Hepatocyte (in vitro differentiated cells): ENCODE results near the gene ZNF860. TPM values are rescaled to one million over a fixed set of nuclear protein-coding genes. Genes with fewer than 3 reads are reported as not detected.

Source experiments
- DNase-seq: peaks from one replicate; pipeline ENCODE4 v3.0.0-alpha.2; 2016; ENCODE audit warnings: low spot score
- H2AFZ ChIP-seq: fragments of 200-600 bp; sonication (generic); 2 replicates; pipeline ENCODE4 v1.6.0; 2016; ENCODE audit warnings: antibody characterized with exemption, mild to moderate bottlenecking
- H3K27ac ChIP-seq: fragments of 200-600 bp; sonication (generic); 2 replicates; pipeline ENCODE4 v1.5.1; 2016; ENCODE audit warnings: mild to moderate bottlenecking
- H3K27me3 ChIP-seq: fragments of 200-600 bp; sonication (generic); 2 replicates; pipeline ENCODE4 v1.6.1; 2016
- H3K36me3 ChIP-seq: fragments of 200-600 bp; sonication (generic); replicated peaks from 2 replicates; pipeline ENCODE4 v1.5.1; 2016; ENCODE audit warnings: low read depth; ENCODE audit not compliant: insufficient read depth
- H3K4me1 ChIP-seq: fragments of 200-600 bp; sonication (generic); 2 replicates; pipeline ENCODE4 v1.5.1; 2016; ENCODE audit warnings: mild to moderate bottlenecking, moderate library complexity; ENCODE audit not compliant: insufficient read depth
- H3K4me2 ChIP-seq: fragments of 200-600 bp; sonication (generic); 2 replicates; pipeline ENCODE4 v1.6.0; 2016
- H3K4me3 ChIP-seq: fragments of 200-600 bp; sonication (generic); 2 replicates; pipeline ENCODE4 v1.5.1; 2016; ENCODE audit warnings: mild to moderate bottlenecking
- H3K79me2 ChIP-seq: fragments of 200-600 bp; sonication (generic); 2 replicates; pipeline ENCODE4 v1.6.0; 2017; ENCODE audit warnings: mild to moderate bottlenecking
- H3K9me2 ChIP-seq: fragments of 200-600 bp; sonication (generic); replicated peaks from 2 replicates; pipeline ENCODE4 v1.6.0; 2017; ENCODE audit warnings: mild to moderate bottlenecking; ENCODE audit not compliant: insufficient read depth
- H3K9me3 ChIP-seq: fragments of 200-600 bp; sonication (generic); 2 replicates; pipeline ENCODE4 v1.5.1; 2016; ENCODE audit warnings: low read depth, mild to moderate bottlenecking
- H4K20me1 ChIP-seq: fragments of 200-600 bp; sonication (generic); 2 replicates; pipeline ENCODE4 v1.6.0; 2016; ENCODE audit warnings: mild to moderate bottlenecking; ENCODE audit not compliant: insufficient read depth, poor library complexity, severe bottlenecking
- CTCF ChIP-seq: fragments of 200-600 bp; sonication (generic); IDR thresholded peaks from 2 replicates; pipeline ENCODE4 v1.5.1; 2016; ENCODE audit warnings: antibody characterized with exemption, mild to moderate bottlenecking; ENCODE audit not compliant: poor library complexity
- EZH2 ChIP-seq: fragments of 200-600 bp; sonication (generic); IDR thresholded peaks from 2 replicates; pipeline ENCODE4 v1.6.1; 2016; ENCODE audit warnings: antibody characterized with exemption, mild to moderate bottlenecking, borderline replicate concordance
- EZH2phosphoT487 ChIP-seq: fragments of 200-600 bp; sonication (generic); IDR thresholded peaks from one replicate; pipeline ENCODE4 v1.6.1; 2018; ENCODE audit warnings: antibody characterized with exemption, mild to moderate bottlenecking, low read depth, moderate library complexity; ENCODE audit not compliant: unreplicated experiment, severe bottlenecking
- WGBS: methylation state at CpG from one replicate; pipeline ENCODE4 v1.1.6; 2016; ENCODE audit warnings: low lambda C conversion rate; ENCODE audit errors: missing lambda C conversion rate; 5-methylcytosine and 5-hydroxymethylcytosine counted together
- polyA plus RNA-seq: library from polyadenylated mRNA; unstranded; fragments of >200 nt; fragmentation: Nextera tagmentation; extraction: Ambion mirVana; gene quantifications from 2 replicates; pipeline ENCODE4 v1.2.1, GENCODE V29; 2016
- total RNA-seq: library from RNA; depleted of rRNA; stranded (reverse); fragments of >200 nt; gene quantifications from 2 replicates; pipeline ENCODE4 v1.2.3, GENCODE V29; 2014

Gene ZNF860
- total RNA-seq, result 0.80 and 2.2 TPM in 2 replicates
- 0.32 and 1.3 TPM in 2 replicates for polyA plus RNA-seq

DNA sequence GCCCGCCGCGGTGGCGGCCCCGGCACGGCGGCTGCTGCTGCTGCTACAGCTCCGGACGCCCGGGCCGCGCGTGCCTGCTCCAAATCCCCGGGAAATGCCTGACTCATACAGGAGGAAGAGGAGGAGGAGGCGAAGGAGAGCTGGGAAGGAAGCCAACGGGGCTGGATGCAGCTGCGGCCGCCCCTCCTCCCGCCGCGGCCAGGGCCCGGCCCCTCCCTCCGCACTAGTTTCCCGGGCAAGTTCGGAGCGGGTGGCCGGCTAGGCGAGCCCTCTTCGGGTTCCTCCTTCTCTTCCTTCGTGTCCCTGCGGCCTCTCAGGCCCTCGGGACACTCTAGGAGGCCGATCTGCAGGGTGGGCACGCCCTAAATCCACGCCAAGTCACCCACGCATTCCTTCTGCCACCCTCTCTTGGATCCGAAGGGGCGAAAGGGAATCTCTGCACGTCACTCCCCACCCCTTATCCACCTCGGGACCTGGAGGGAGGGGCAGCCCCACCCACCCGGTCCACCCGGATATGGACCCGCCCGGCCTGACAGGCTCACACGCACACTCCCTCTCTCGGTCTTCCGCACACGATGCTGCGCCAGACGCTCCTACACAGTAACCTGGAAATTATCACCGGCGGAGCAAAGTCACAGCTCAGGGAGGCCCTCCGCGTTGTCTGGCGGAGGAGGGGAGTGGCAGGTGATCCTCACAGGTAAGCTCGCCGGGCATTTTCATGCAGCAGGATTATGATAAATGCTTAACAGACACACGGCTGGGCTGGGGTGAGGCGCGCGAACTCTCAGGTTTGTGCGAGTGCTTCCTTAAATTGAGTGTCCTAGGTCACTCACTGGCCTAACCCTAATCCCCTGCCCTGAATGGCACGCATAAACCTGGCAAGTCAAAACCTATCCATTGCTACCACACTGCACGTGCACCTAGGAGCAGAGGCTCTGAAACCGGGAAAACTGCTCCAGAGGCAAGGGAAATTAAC, at the start of gene ZNF860, which contains the start of gene OSBPL10:
ZNF860 (plus strand) TSS at position 545 of the 976 bp plus-strand sequence. CDS start 7,330 bp downstream, outside the sequence.
OSBPL10 (minus strand) TSS at position 57 of the 976 bp plus-strand sequence. CDS start 83 bp downstream, outside the sequence.
- TF ChIP-seq CTCF (no peak), EZH2phosphoT487 (no peak), EZH2 (no peak)
- Histone ChIP-seq H3K79me2 (peaks cover 35% of the 10 kb centered on the region), H3K9me2 (no peaks in the 10 kb centered on the region), H3K4me2 (peak within 1 kb of the TSS; percentile 92), H3K27me3 (no peaks in the 10 kb centered on the region), H4K20me1 (no peaks in the 10 kb centered on the region), H3K9me3 (no peaks in the 10 kb centered on the region), H3K4me1 (peaks cover 19% of the 10 kb centered on the region), H3K27ac (peak within 1 kb of the TSS; percentile 94), H2AFZ (peak within 1 kb of the TSS; percentile 80), H3K36me3 (no peaks in the 10 kb centered on the region), H3K4me3 (peak within 1 kb of the TSS; percentile 92)
- 4% methylated on average over 48 of the region's 65 CpGs for WGBS
- peak; percentile 90 for DNase-seq

DNA sequence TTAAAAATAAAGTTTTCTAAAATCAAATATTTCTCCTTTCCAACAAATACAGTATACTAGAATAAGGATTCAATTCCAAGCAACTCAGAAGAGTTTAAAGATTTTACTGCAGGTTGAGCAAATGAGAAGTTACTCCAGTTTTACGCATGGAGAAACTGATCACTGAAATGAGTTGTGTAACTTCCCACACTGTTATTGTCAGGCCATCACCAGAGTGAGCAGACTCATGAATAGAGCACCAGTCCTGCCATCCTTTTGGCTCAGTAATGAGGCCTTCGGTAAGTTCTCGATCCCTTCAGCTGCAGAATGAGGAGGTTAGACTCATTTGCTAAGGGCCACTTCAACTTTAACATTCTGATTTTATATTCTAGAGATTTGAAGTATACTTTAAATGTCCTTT, 48.6 kb upstream of the ZNF860 start:
- H3K4me2 ChIP-seq, result no peak overlapping the region
- H3K79me2 ChIP-seq, result peaks cover 52% of the 10 kb centered on the region
- DNase-seq, result no peak
- H4K20me1 ChIP-seq, result no peaks in the 10 kb centered on the region
- H3K9me2 ChIP-seq, result no peaks in the 10 kb centered on the region
- H3K4me1 ChIP-seq, result peaks cover 4% of the 10 kb centered on the region
- TF ChIP-seq CTCF, result no peak
- TF ChIP-seq EZH2, result no peak
- no peak for TF ChIP-seq EZH2phosphoT487
- no peaks in the 10 kb centered on the region for H3K36me3 ChIP-seq
- H3K27ac ChIP-seq, result no peak overlapping the region
- no peaks in the 10 kb centered on the region for H3K27me3 ChIP-seq
- 96% methylated on average over 3 of the region's 3 CpGs for WGBS
- H3K4me3 ChIP-seq, result no peak overlapping the region
- no peaks in the 10 kb centered on the region for H3K9me3 ChIP-seq
- no peak overlapping the region for H2AFZ ChIP-seq

DNA sequence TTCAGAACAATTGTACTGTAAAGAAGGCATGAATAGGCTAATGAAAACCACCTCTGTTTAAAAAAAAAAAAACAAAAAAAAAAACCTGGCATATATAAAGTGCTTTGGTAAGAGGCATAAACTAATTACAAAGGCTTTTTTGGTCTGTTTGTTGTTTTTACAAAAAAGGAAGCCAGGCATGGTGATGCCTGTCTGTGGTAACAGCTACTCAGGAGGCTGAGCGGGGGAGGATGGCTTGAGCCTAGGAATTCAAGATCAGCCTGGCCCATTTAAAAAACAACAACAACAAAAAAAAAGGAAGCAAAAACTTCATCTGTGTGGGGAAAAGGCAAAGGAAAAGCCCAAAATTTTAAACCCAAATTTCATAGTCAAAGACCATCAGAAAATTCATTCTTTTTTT, 47.5 kb upstream of the ZNF860 start:
- 100% methylated on average over 1 of the region's 1 CpG for WGBS
- Histone ChIP-seq H3K4me3 (no peak overlapping the region), H3K9me3 (no peaks in the 10 kb centered on the region), H3K9me2 (no peaks in the 10 kb centered on the region), H3K36me3 (no peaks in the 10 kb centered on the region), H3K79me2 (peaks cover 53% of the 10 kb centered on the region), H4K20me1 (no peaks in the 10 kb centered on the region), H3K27ac (no peak overlapping the region), H3K4me2 (no peak overlapping the region), H3K4me1 (peaks cover 4% of the 10 kb centered on the region), H2AFZ (no peak overlapping the region), H3K27me3 (no peaks in the 10 kb centered on the region)
- no peak for DNase-seq
- TF ChIP-seq EZH2 (no peak), CTCF (no peak), EZH2phosphoT487 (no peak)
